Thyroid gland (tissue), 4 donors: Measurements from ENCODE around the gene BAG3. TPM values are rescaled to one million over a fixed set of nuclear protein-coding genes. Genes with fewer than 3 reads are reported as not detected.

ENCODE experiments used
- DNase-seq, 2 donors: peaks; one replicate each; pipeline ENCODE4 v3.0.0-alpha.2; 2019
- H3K27ac ChIP-seq, 3 donors: fragments of 200-600 bp; sonication (generic); 1 replicate in 2 of 3; 2 replicates in 1 of 3; pipeline ENCODE4 v1.5.1; 2016 to 2019; ENCODE audit warnings: mild to moderate bottlenecking in 1 of 3, moderate library complexity in 1 of 3
- H3K27me3 ChIP-seq: fragments of 200-600 bp; sonication (generic); one replicate; pipeline ENCODE4 v1.5.1; 2019
- H3K36me3 ChIP-seq, 2 donors: fragments of 200-600 bp; sonication (generic); one replicate each; pipeline ENCODE4 v1.5.1; 2016 to 2019
- H3K4me1 ChIP-seq, 2 donors: fragments of 200-600 bp; sonication (generic); one replicate each; pipeline ENCODE4 v1.5.1; 2017 to 2019
- H3K4me3 ChIP-seq, 3 donors: fragments of 200-600 bp; sonication (generic); replicated peaks in 1 of 3; 1 replicate in 2 of 3; 2 replicates in 1 of 3; pipeline ENCODE4 v1.5.1; 2016; ENCODE audit warnings: mild to moderate bottlenecking in 1 of 3
- H3K9me3 ChIP-seq: fragments of 200-600 bp; sonication (generic); one replicate; pipeline ENCODE4 v1.5.1; 2017
- CTCF ChIP-seq, 6 experiments: fragments of 200-600 bp in 3 of 6; fragments of 450-650 bp in 3 of 6; sonication (generic) in 3 of 6; IDR thresholded peaks; one replicate each; pipeline ENCODE4 v1.5.1; 2016 to 2019; ENCODE audit warnings: antibody characterized with exemption in 6 of 6, mild to moderate bottlenecking in 2 of 6, inconsistent platforms in 1 of 6, moderate library complexity in 1 of 6
- POLR2A ChIP-seq, 2 donors: fragments of 450-650 bp; IDR thresholded peaks; one replicate each; pipeline ENCODE4 v1.6.1; 2017; ENCODE audit warnings: antibody characterized with exemption in 2 of 2, mild to moderate bottlenecking in 2 of 2, moderate library complexity in 1 of 2
- WGBS, 2 donors: methylation state at CpG; one replicate each; pipeline ENCODE4 v1.1.5; 2017; 5-methylcytosine and 5-hydroxymethylcytosine counted together
- intact Hi-C: fragments of 100-400 bp; cut with DNase I; formaldehyde crosslinking; loops from one replicate; pipeline ENCODE4 v1.15.1; 2023
- total RNA-seq, 4 donors: library from RNA; depleted of rRNA; stranded (reverse); fragments of >200 nt; gene quantifications; one replicate each; pipeline ENCODE4 v1.2.3, GENCODE V29; 2016

The BAG3 gene
- total RNA-seq, 4 donors from 2014 or later, result 26.6 to 46.6 (median 38.0) TPM

- Histone ChIP-seq H3K9me3 (no peaks in the 10 kb centered on the region), H3K4me1 (no peaks in the 10 kb centered on the region), H3K36me3 (no peaks in the 10 kb centered on the region), H3K27ac (no peak overlapping the region), H3K4me3 (no peak overlapping the region), H3K27me3 (no peaks in the 10 kb centered on the region)
- WGBS, 2 donors, result 73 to 77% methylated on average over 13 to 15 of the region's 15 CpGs
- DNase-seq, result no peak
- TF ChIP-seq CTCF (IDR thresholded peaks at IDR 0.05) (no peak), POLR2A (IDR thresholded peaks at IDR 0.05) (no peak)
- intact Hi-C loops, result no loop called here
These were observed 6.9 kb upstream of the BAG3 start for GRCh38 chr10:119644205-119644814.

DNA sequence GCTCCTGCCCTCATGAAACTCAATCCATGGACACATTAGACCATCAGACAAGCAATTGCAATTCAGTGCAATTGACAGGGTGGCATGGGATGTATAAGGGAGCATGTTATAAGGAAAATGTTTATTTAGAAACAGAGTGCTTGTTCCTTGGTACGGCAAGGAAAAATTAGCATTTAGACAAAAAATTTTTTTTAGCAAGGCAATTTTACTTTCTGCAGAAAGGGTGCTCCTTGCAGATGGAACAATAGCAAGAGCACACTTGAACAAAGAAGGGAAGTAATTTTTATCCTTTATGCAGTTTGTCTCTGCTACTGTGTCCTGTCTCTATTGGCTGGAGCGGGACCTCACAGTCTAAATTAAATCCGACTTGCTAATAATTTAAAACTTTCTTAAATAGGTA, 6.2 kb upstream of the BAG3 start:
- no peak for DNase-seq
- H3K27ac ChIP-seq, result no peak overlapping the region
- TF ChIP-seq POLR2A (IDR thresholded peaks at IDR 0.05) (no peak), CTCF (IDR thresholded peaks at IDR 0.05) (no peak)
- no peaks in the 10 kb centered on the region for H3K36me3 ChIP-seq
- no peaks in the 10 kb centered on the region for H3K4me1 ChIP-seq
- H3K27me3 ChIP-seq, result no peaks in the 10 kb centered on the region
- intact Hi-C loops, result loop anchor here (5.0 kb wide), 1 partner anchor 48 kb away; the partner anchor contains the start of gene TIAL1
- 89 to 94% methylated on average over 3 of the region's 3 CpGs for WGBS, 2 donors
- H3K9me3 ChIP-seq, result no peaks in the 10 kb centered on the region
- H3K4me3 ChIP-seq, result no peak overlapping the region

DNA sequence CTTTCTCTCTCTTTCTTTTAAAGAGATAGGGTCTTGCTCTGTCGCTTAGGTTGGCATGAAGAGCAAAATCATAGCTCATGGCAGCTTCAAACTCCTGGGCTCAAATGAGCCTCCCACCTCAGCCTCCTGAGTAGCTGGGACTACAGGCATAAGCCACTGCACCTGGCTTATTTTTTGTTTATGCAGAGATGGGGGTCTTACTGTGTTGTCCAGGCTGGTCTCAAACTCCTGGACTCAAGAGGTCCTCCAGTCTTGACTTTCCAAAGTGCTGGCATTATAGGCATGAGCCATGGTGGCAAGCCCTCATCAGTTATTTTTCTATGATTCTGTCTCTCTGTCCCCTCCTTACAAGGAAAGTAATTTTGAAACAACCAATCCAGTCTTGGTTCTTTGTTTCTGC, 1.1 kb upstream of the BAG3 start:
- no peak for DNase-seq
- no peak overlapping the region for H3K4me3 ChIP-seq
- peak overlapping the region in 2 of 3 donors; percentile 11 to 100 for H3K27ac ChIP-seq
- H3K36me3 ChIP-seq, result no peaks in the 10 kb centered on the region
- H3K27me3 ChIP-seq, result no peaks in the 10 kb centered on the region
- 97 to 100% methylated on average over 1 of the region's 1 CpG for WGBS, 2 donors
- intact Hi-C loops, result no loop called here
- no peaks in the 10 kb centered on the region for H3K9me3 ChIP-seq
- peaks cover 21 to 29% of the 10 kb centered on the region in 2 donors for H3K4me1 ChIP-seq
- TF ChIP-seq CTCF (IDR thresholded peaks at IDR 0.05) (no peak), POLR2A (IDR thresholded peaks at IDR 0.05) (no peak)

DNA sequence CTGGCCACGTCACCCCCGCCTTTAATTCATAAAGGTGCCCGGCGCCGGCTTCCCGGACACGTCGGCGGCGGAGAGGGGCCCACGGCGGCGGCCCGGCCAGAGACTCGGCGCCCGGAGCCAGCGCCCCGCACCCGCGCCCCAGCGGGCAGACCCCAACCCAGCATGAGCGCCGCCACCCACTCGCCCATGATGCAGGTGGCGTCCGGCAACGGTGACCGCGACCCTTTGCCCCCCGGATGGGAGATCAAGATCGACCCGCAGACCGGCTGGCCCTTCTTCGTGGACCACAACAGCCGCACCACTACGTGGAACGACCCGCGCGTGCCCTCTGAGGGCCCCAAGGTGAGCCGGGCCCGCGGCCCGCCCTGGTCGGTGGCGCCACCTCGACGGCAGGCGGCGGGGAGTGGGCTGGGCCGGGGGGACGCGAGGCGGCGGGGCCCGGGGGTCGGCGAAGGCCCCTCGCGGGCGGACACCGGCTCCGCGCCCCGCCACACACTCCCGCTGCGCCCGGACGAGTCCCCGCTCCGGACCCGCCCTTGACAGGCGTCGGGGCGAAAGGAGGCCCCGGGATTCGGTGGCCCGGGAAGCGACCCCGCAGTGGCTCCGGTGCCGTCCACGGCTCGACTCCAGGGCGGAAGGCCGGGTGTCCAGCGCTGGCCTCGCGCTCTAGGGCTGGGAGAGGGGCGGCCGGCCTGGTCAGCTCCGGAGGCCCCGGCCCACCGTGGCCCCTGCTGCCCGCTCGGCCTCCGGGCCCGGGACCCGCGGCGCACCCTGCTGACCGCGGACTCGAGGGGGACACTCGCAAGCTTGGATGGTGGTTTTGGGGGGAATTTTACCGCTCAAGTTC, 557 bp downstream of the BAG3 start:
- H3K4me1 ChIP-seq, result peaks cover 38 to 44% of the 10 kb centered on the region in 2 donors
- H3K4me3 ChIP-seq, result peak overlapping the region; percentile 60 to 96 (median 83)
- H3K27ac ChIP-seq, result peak overlapping the region; percentile 94 to 100 (median 99)
- no peaks in the 10 kb centered on the region for H3K27me3 ChIP-seq
- DNase-seq, result peak; percentile 35 to 37
- intact Hi-C loops, result no loop called here
- H3K9me3 ChIP-seq, result no peaks in the 10 kb centered on the region
- whole genome bisulfite sequencing, 2 donors, result 0 to 2% methylated on average over 10 to 25 of the region's 107 CpGs
- TF ChIP-seq POLR2A (IDR thresholded peaks at IDR 0.05), result no peak
- TF ChIP-seq CTCF (IDR thresholded peaks at IDR 0.05), result peak in 1 of 6 experiments; percentile 9
- no peaks in the 10 kb centered on the region for H3K36me3 ChIP-seq

DNA sequence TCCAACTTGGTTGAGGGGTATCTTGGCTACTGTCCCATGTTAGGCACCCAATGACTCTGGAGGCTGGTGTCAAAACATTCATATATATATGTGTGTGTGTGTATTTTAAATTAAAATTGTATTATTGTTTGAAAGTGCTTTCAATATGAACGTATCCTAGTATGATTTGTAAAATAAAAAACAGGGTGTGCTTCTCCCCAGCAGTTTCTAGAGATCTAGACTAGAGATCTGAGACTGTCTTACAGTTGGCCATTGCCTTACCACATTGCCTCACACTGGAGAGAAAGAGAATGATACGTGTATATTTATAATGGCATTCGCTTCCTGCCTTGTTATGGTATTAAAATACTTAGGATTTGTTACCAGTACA, 1.2 kb downstream of the BAG3 start:
- peak overlapping the region; percentile 94 to 100 (median 99) for H3K27ac ChIP-seq
- no peaks in the 10 kb centered on the region for H3K27me3 ChIP-seq
- H3K4me3 ChIP-seq, result peak overlapping the region; percentile 60 to 96 (median 83)
- H3K9me3 ChIP-seq, result no peaks in the 10 kb centered on the region
- H3K36me3 ChIP-seq, result no peaks in the 10 kb centered on the region
- TF ChIP-seq CTCF (IDR thresholded peaks at IDR 0.05), result peak in 3 of 6 experiments; percentile 33 to 42 (median 36)
- TF ChIP-seq POLR2A (IDR thresholded peaks at IDR 0.05), result peak in 1 of 2 donors; percentile 51
- peaks cover 44 to 51% of the 10 kb centered on the region in 2 donors for H3K4me1 ChIP-seq
- peak; percentile 29 to 40 for DNase-seq
- intact Hi-C loops, result no loop called here
- WGBS, 2 donors, result 1 to 4% methylated on average over 3 of the region's 3 CpGs
